Activated CD4-positive, alpha-beta T cell treated with anti-CD3 and anti-CD28 coated beads, Interleukin-2, amount 10 ng/mL, durations not matched to agents 24 days and 14 days (primary cell): ENCODE results near the gene OR1S2. TPM values are rescaled to one million over a fixed set of nuclear protein-coding genes. Genes with fewer than 3 reads are reported as not detected.
"Not testable (repeated sequence)": the region's sequence is repeated elsewhere in the genome, so short reads cannot be mapped to it uniquely, and the experiment has no call there.

Experiments used
- DNase-seq: peaks from one replicate; pipeline ENCODE4 v3.0.0; 2022
- H3K27ac Mint-ChIP-seq: one replicate; pipeline ENCODE4 v1.8.0; 2022; ENCODE audit warnings: mild to moderate bottlenecking, mixed read lengths
- H3K27me3 Mint-ChIP-seq: one replicate; pipeline ENCODE4 v1.8.0; 2022; ENCODE audit warnings: mixed read lengths
- H3K36me3 Mint-ChIP-seq: one replicate; pipeline ENCODE4 v1.8.0; 2022; ENCODE audit warnings: low read depth, mild to moderate bottlenecking, mixed read lengths
- H3K4me1 Mint-ChIP-seq: one replicate; pipeline ENCODE4 v1.8.0; 2021; ENCODE audit warnings: mixed read lengths
- H3K4me3 Mint-ChIP-seq: one replicate; pipeline ENCODE4 v1.8.0; 2022; ENCODE audit warnings: mild to moderate bottlenecking, moderate library complexity, mixed read lengths
- H3K9me3 Mint-ChIP-seq: one replicate; pipeline ENCODE4 v1.8.0; 2021; ENCODE audit warnings: mixed read lengths
- intact Hi-C: fragments of 100-400 bp; cut with micrococcal nuclease; formaldehyde crosslinking; loops from one replicate; pipeline ENCODE4 v1.15.1; 2023
- total RNA-seq: library from RNA; stranded (reverse); gene quantifications from 2 replicates; pipeline ENCODE4 v1.2.3, GENCODE V29; 2022

OR1S2 gene, protein sequence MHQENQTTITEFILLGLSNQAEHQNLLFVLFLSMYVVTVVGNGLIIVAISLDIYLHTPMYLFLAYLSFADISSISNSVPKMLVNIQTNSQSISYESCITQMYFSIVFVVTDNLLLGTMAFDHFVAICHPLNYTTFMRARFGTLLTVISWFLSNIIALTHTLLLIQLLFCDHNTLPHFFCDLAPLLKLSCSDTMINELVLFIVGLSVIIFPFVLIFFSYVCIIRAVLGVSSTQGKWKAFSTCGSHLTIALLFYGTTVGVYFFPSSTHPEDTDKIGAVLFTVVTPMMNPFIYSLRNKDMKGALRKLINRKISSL
- total RNA-seq: not detected in 2 replicates

DNA sequence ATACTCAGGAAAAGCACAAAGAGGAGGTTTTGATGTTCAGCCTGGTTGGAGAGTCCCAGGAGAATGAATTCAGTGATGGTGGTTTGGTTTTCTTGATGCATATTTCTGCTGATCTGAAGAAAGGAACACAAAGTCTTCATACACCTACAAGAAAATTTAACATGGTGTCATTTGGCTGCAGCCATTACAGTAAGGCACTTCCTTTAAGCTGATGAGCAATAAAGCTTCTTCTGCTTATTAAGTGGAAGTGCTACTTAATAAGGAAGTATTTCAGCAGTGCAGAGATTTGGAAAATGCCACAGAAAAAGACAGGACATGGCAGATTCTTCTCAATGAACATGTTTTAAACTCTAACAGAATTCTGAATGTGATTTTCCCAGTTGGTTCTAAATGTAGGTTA lies at the start of gene OR1S2:
Gene OR1S2 (minus strand): TSS at position 101 of the 400 bp plus-strand sequence. CDS start 0 bp downstream, at position 101.
- DNase-seq: no peak
- Mint-ChIP-seq H3K27me3 (no peaks in the 10 kb centered on the region), H3K27ac (no peak within 1 kb of the TSS), H3K36me3 (no peaks in the 10 kb centered on the region), H3K9me3 (no peaks in the 10 kb centered on the region), H3K4me3 (no peak within 1 kb of the TSS), H3K4me1 (no peaks in the 10 kb centered on the region)
- intact Hi-C loops: no loop called here

GRCh38 chr11:58243954-58244353 lies 40.0 kb upstream of the OR1S2 start:
- Mint-ChIP-seq H3K9me3 (no peaks in the 10 kb centered on the region), H3K36me3 (no peaks in the 10 kb centered on the region), H3K27ac (no peak overlapping the region), H3K27me3 (no peaks in the 10 kb centered on the region), H3K4me3 (no peak overlapping the region), H3K4me1 (no peaks in the 10 kb centered on the region)
- DNase-seq: no peak
- intact Hi-C loops: no loop called here

GRCh38 chr11:58227956-58228615 lies 24.1 kb upstream of the OR1S2 start:
- DNase-seq: no peak
- H3K27me3 Mint-ChIP-seq: peaks cover 3% of the 10 kb centered on the region
- no peaks in the 10 kb centered on the region for H3K9me3 Mint-ChIP-seq
- intact Hi-C loops: no loop called here
- no peak overlapping the region for H3K27ac Mint-ChIP-seq
- H3K4me3 Mint-ChIP-seq: no peak overlapping the region
- H3K36me3 Mint-ChIP-seq: no peaks in the 10 kb centered on the region
- no peaks in the 10 kb centered on the region for H3K4me1 Mint-ChIP-seq

DNA sequence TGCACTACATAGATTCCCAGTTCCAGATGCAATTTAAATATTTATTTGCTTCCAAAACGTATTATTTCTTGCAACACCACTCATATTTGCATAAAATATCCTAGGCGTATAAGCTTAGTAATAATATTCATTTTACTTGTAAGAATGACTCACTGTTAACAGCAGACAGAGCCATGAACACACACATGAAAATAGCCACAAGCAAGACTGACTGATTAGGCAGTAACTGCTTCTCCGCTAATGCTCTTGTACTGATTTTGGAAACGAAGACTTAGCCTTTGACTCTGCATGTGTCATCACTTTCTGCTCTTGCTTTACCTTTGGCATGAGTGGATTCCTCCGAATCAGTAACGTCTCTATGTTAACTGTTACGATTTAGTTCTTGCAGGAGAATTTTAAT lies 18.8 kb upstream of the OR1S2 start:
- no peaks in the 10 kb centered on the region for H3K36me3 Mint-ChIP-seq
- intact Hi-C loops: no loop called here

DNA sequence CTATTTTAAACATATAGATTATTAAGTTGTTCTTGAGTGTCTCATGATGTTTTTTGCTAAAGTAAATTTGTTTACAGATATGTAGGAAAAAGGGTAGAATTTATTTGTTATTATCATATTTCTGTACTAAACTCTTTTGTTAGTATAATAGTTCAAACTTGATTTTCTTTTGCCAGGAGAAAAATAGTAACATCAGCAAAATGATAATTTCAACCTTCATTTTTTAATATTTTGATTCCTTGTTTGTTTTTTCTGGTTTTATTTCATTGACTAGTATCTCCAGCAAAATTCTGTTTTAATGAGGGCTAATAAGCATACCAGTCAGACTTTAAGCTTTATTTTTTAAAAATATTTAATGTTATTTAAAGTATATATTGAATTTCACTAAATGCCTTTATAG lies 12.5 kb upstream of the OR1S2 start:
- Mint-ChIP-seq H3K4me3 (no peak overlapping the region), H3K27me3 (no peaks in the 10 kb centered on the region), H3K36me3 (no peaks in the 10 kb centered on the region), H3K9me3 (no peaks in the 10 kb centered on the region), H3K27ac (no peak overlapping the region), H3K4me1 (no peaks in the 10 kb centered on the region)
- intact Hi-C loops: no loop called here
- DNase-seq: no peak

More for the DNA sequence above, 18.8 kb upstream of the OR1S2 start:
- Mint-ChIP-seq H3K9me3 (no peaks in the 10 kb centered on the region), H3K4me1 (no peaks in the 10 kb centered on the region), H3K4me3 (no peak overlapping the region), H3K27me3 (peaks cover 3% of the 10 kb centered on the region), H3K27ac (no peak overlapping the region)
- no peak for DNase-seq

DNA sequence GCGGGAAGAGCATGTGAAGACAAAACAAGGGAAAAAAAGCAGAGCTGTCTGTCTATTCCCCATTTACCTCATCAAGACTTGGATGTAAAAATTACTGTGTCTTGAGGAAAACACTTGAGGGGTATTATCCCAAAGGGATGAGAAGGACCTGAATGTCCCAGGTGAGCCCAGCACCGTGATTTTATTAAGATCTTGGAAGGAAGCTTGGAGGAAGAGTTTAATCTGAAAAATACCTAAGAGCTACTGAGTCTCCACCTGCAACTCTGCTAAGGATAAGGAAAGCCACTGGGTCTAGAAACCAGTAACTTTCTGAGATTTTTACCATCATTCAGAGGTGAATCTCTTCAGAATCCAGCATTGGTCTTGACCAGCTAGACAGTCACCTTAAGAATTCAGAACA lies 8.5 kb upstream of the OR1S2 start, which contains the start of gene OR1S1:
Gene OR1S1 (plus strand): TSS at position 301 of the 400 bp plus-strand sequence.
- DNase-seq, H3K27ac Mint-ChIP-seq, H3K9me3 Mint-ChIP-seq, intact Hi-C loops, H3K36me3 Mint-ChIP-seq, H3K27me3 Mint-ChIP-seq, H3K4me1 Mint-ChIP-seq, H3K4me3 Mint-ChIP-seq: not testable (repeated sequence)

- no peak for DNase-seq
- Mint-ChIP-seq H3K4me3 (no peak overlapping the region), H3K4me1 (no peaks in the 10 kb centered on the region), H3K27me3 (no peaks in the 10 kb centered on the region), H3K9me3 (no peaks in the 10 kb centered on the region), H3K27ac (no peak overlapping the region), H3K36me3 (no peaks in the 10 kb centered on the region)
- intact Hi-C loops: no loop called here
Measured at GRCh38 chr11:58199271-58199670, 4.7 kb downstream of the OR1S2 start.

DNA sequence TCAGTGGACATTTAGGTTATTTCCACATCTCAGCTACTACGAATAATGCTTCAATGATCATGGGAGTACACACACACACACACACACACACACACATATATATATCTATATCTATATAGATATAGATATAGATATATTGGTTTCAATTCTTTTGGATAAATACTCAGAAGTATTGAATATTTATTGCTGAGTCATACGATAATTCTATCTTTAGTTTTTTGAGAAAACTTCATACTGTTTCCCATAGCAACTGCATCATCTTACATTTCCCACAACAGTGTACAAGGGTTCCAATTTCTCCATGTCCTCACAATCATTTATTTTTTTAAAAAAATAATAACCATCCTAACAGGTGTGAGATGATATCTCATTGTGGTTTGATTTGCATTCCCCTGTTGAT lies 8.0 kb downstream of the OR1S2 start:
- no peak overlapping the region for H3K27ac Mint-ChIP-seq
- intact Hi-C loops: no loop called here
- DNase-seq: no peak
- H3K4me3 Mint-ChIP-seq: no peak overlapping the region
- H3K9me3 Mint-ChIP-seq: no peaks in the 10 kb centered on the region
- no peaks in the 10 kb centered on the region for H3K27me3 Mint-ChIP-seq
- no peaks in the 10 kb centered on the region for H3K36me3 Mint-ChIP-seq
- no peaks in the 10 kb centered on the region for H3K4me1 Mint-ChIP-seq

DNA sequence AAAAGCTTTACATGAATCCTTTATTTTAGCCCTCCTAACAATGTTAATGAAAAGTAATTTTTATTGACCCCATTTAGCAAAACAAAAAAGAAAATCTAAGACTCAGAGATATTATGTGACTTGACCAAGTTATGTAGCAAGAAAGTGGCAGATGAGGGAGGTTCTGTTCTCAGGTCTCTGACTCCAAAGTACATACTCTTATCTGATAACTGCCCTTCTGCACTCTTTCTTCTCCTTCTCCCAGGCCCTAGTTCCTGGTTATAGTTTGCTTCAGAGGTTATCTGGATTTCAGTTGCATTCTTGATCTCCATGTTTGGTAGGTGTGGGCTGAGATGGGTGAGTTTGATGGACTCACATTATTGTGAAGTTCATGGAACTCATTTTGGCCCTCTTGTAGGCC lies 10.6 kb downstream of the OR1S2 start:
- intact Hi-C loops: no loop called here
- no peaks in the 10 kb centered on the region for H3K4me1 Mint-ChIP-seq
- no peaks in the 10 kb centered on the region for H3K36me3 Mint-ChIP-seq
- H3K27ac Mint-ChIP-seq: no peak overlapping the region
- no peaks in the 10 kb centered on the region for H3K9me3 Mint-ChIP-seq
- no peak overlapping the region for H3K4me3 Mint-ChIP-seq
- no peaks in the 10 kb centered on the region for H3K27me3 Mint-ChIP-seq
- DNase-seq: no peak

DNA sequence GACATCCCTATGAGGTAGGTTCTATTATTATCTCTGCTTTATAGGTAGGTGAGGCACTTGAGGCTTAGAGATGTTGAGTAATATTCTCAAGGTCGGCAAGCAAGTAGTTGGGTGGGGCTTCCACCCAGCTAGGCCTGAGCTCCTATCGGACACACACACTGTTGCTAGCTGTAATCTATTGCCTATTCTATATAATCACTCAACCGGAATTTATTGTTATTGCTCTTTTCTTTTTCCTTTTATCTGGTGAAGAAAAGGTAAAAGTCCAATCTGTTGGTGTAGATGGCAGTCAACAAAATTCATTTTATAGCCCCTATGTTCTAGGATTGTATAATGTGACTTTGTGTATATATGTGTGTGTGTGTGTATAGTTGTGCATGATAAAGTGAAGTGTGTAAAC lies 11.7 kb downstream of the OR1S2 start:
- Mint-ChIP-seq H3K4me3 (no peak overlapping the region), H3K27ac (no peak overlapping the region), H3K4me1 (no peaks in the 10 kb centered on the region), H3K36me3 (no peaks in the 10 kb centered on the region), H3K9me3 (no peaks in the 10 kb centered on the region), H3K27me3 (no peaks in the 10 kb centered on the region)
- no peak for DNase-seq
- intact Hi-C loops: no loop called here

GRCh38 chr11:58188770-58189169 lies 15.2 kb downstream of the OR1S2 start, which contains the start of gene OR9Q2:
TSS of gene OR9Q2 (plus strand) at chr11:58189070. CDS start at chr11:58190491, 1,421 bp downstream.
- Mint-ChIP-seq H3K27me3 (no peaks in the 10 kb centered on the region), H3K4me1 (no peaks in the 10 kb centered on the region), H3K36me3 (no peaks in the 10 kb centered on the region), H3K4me3 (no peak within 1 kb of the TSS), H3K27ac (no peak within 1 kb of the TSS), H3K9me3 (no peaks in the 10 kb centered on the region)
- no peak for DNase-seq
- intact Hi-C loops: no loop called here

DNA sequence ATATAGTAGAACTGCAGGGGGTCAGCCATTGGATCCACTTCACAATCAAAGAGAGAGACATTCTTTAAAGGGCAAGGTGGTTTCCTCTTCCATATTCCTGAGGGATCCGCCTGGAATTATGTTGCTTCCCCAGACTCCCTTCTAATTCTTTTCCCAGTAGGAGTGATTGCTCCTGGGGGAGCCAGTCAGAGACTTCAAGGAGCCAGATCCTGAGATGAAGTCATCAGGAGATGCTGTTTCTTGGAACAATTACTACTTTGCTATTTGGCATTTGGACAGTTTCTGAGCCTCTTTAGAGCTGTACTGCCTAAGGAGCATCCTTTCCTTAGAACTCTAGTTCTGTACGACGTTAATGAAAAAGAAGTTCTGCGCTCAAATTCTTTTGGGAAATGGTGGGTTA lies 17.0 kb downstream of the OR1S2 start:
- Mint-ChIP-seq H3K9me3 (no peaks in the 10 kb centered on the region), H3K27me3 (no peaks in the 10 kb centered on the region), H3K36me3 (no peaks in the 10 kb centered on the region), H3K4me3 (no peak overlapping the region), H3K27ac (no peak overlapping the region), H3K4me1 (no peaks in the 10 kb centered on the region)
- intact Hi-C loops: no loop called here
- no peak for DNase-seq

- no peaks in the 10 kb centered on the region for H3K27me3 Mint-ChIP-seq
- H3K27ac Mint-ChIP-seq: no peak overlapping the region
- no peak for DNase-seq
- no peaks in the 10 kb centered on the region for H3K36me3 Mint-ChIP-seq
- intact Hi-C loops: no loop called here
- no peaks in the 10 kb centered on the region for H3K4me1 Mint-ChIP-seq
- H3K9me3 Mint-ChIP-seq: no peaks in the 10 kb centered on the region
- no peak overlapping the region for H3K4me3 Mint-ChIP-seq
Measured at GRCh38 chr11:58179648-58180047, 24.3 kb downstream of the OR1S2 start.

DNA sequence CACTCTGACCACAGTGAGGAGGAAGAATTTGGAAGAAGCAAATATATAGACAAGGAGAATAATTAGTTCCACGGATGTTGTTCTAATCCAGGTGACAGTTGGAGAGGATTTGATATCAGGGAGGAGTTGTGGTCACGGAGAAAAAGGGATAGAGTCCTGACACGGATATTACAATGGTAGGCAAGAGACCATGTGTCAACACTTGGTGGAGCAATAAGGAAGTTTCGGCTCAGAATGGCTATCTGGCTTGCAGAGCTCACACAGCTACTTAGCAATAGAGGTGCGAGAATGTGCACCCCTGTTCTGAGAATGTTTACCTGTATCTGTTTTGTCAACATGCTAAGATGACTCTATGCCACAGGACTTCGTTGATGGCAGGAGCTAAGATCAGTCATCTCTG lies 25.5 kb downstream of the OR1S2 start:
- intact Hi-C loops: no loop called here
- Mint-ChIP-seq H3K27ac (no peak overlapping the region), H3K27me3 (no peaks in the 10 kb centered on the region), H3K36me3 (no peaks in the 10 kb centered on the region), H3K4me1 (no peaks in the 10 kb centered on the region), H3K9me3 (no peaks in the 10 kb centered on the region), H3K4me3 (no peak overlapping the region)
- no peak for DNase-seq
